CD4-positive, alpha-beta T cell (primary cell): Measurements from ENCODE around the gene COL6A2. TPM values are rescaled to one million over a fixed set of nuclear protein-coding genes. Genes with fewer than 3 reads are reported as not detected.
A peak's percentile ranks its signal among the peaks of the same experiment; 100 is the strongest.
"Not testable (repeated sequence)": the region's sequence is repeated elsewhere in the genome, so short reads cannot be mapped to it uniquely, and the experiment has no call there.

Experiments
- ATAC-seq: fragments of 200-7000 bp; cut with Tn5 transposase; one replicate; pipeline ENCODE4 v1.10.0; 2022; ENCODE audit warnings: mild to moderate bottlenecking; ENCODE audit not compliant: poor library complexity
- CTCF ChIA-PET: fragments of 350-600 bp; sonication (Branson Sonifier 250); formaldehyde crosslinking; loops from one replicate; lab custom pipeline; 2021; ENCODE audit warnings: antibody characterized with exemption, inconsistent platforms; lab: Charles Lee
- POLR2A ChIA-PET: fragments of 350-600 bp; sonication (Branson Sonifier 250); formaldehyde crosslinking; loops from one replicate; lab custom pipeline; 2021; ENCODE audit warnings: antibody characterized with exemption, inconsistent platforms; lab: Charles Lee
- DNase-seq, 14 experiments: peaks; one replicate each; pipeline ENCODE4 v3.0.0-alpha.2; 2013 to 2020; ENCODE audit warnings: mixed read lengths in 2 of 14
- H3K27ac ChIP-seq, 2 donors: one replicate each; pipeline versions ENCODE4 v1.5.1 to v1.7.0; 2013; ENCODE audit warnings: low read length in 2 of 2, low read depth in 1 of 2, mild to moderate bottlenecking in 1 of 2
- H3K27me3 ChIP-seq, 2 experiments: 1 replicate in 1 of 2; 2 replicates in 1 of 2; pipeline versions ENCODE4 v1.6.1 to v1.7.0; 2013; ENCODE audit warnings: low read length in 2 of 2, control low read depth in 1 of 2, mild to moderate bottlenecking in 1 of 2, moderate library complexity in 1 of 2; ENCODE audit not compliant: insufficient read depth in 2 of 2, control insufficient read depth in 1 of 2
- H3K36me3 ChIP-seq: one replicate; pipeline ENCODE4 v1.6.1; 2013; ENCODE audit warnings: low read length, control low read depth; ENCODE audit not compliant: insufficient read depth
- H3K4me1 ChIP-seq: one replicate; pipeline ENCODE4 v1.6.1; 2013; ENCODE audit warnings: low read length, control low read depth; ENCODE audit not compliant: insufficient read depth
- H3K4me3 ChIP-seq: one replicate; pipeline ENCODE4 v1.5.1; 2013; ENCODE audit warnings: mild to moderate bottlenecking, low read length, moderate library complexity
- H3K9me3 ChIP-seq, 2 experiments: 1 replicate in 1 of 2; 2 replicates in 1 of 2; pipeline versions ENCODE4 v1.6.1 to v1.7.0; 2013; ENCODE audit warnings: low read length in 2 of 2, mild to moderate bottlenecking in 2 of 2, control low read depth in 1 of 2, moderate library complexity in 1 of 2; ENCODE audit not compliant: control insufficient read depth in 1 of 2, insufficient read depth in 1 of 2
- H3K27ac Mint-ChIP-seq: one replicate; pipeline ENCODE4 v1.8.0; 2020; ENCODE audit warnings: mixed read lengths
- H3K27me3 Mint-ChIP-seq: one replicate; pipeline ENCODE4 v1.8.0; 2021; ENCODE audit warnings: mixed read lengths
- H3K36me3 Mint-ChIP-seq: one replicate; pipeline ENCODE4 v1.8.0; 2021; ENCODE audit warnings: low read depth, mixed read lengths
- H3K4me1 Mint-ChIP-seq: one replicate; pipeline ENCODE4 v1.8.0; 2021; ENCODE audit warnings: low read depth, mixed read lengths
- H3K4me3 Mint-ChIP-seq: one replicate; pipeline ENCODE4 v1.8.0; 2020; ENCODE audit warnings: mild to moderate bottlenecking, mixed read lengths
- H3K9me3 Mint-ChIP-seq: one replicate; pipeline ENCODE4 v1.8.0; 2020; ENCODE audit warnings: mixed read lengths
- CTCF ChIP-seq: fragments of 200-600 bp; IDR thresholded peaks from one replicate; pipeline ENCODE4 v1.8.0; 2022; ENCODE audit warnings: antibody characterized with exemption, mild to moderate bottlenecking
- intact Hi-C, 2 experiments: fragments of 100-400 bp; cut with DNase I in 1 of 2; cut with micrococcal nuclease in 1 of 2; formaldehyde crosslinking; loops; one replicate each; pipeline versions ENCODE4 v1.15.1 to v1.9.0; 2023 to 2025; cut with DNase I, micrococcal nuclease
- total RNA-seq, 174 experiments: library from RNA in 2 of 174; stranded (reverse) in 2 of 174; gene quantifications; one replicate each; pipeline ENCODE4 v1.2.3 and lab custom pipeline; 2021 to 2026

The COL6A2 gene
- total RNA-seq, 2 experiments from 2014 or later: 24.1 to 26.4 TPM

- no peak overlapping the region for H3K27ac Mint-ChIP-seq
- DNase-seq: peak in 1 of 14 experiments; percentile 16
- CTCF ChIA-PET: no interaction called here
These were observed 74.3 kb downstream of the COL6A2 start for GRCh38 chr21:46171996-46172862.

GRCh38 chr21:46172863-46173528 lies 75.1 kb downstream of the COL6A2 start:
- DNase-seq: peak in 1 of 14 experiments; percentile 8
- no peaks in the 10 kb centered on the region for H3K36me3 ChIP-seq
- no peak overlapping the region for H3K27ac ChIP-seq
- Mint-ChIP-seq H3K4me3 (no peak overlapping the region), H3K27ac (no peak overlapping the region), H3K4me1 (peaks cover 6% of the 10 kb centered on the region), H3K36me3 (no peaks in the 10 kb centered on the region), H3K27me3 (no peaks in the 10 kb centered on the region), H3K9me3 (peaks cover 9% of the 10 kb centered on the region)
- H3K27me3 ChIP-seq: no peaks in the 10 kb centered on the region
- ChIA-PET POLR2A (no interaction called here), CTCF (no interaction called here)
- peaks cover 6% of the 10 kb centered on the region for H3K4me1 ChIP-seq
- ATAC-seq: no peak
- peaks cover 13 to 27% of the 10 kb centered on the region in 2 experiments for H3K9me3 ChIP-seq
- intact Hi-C loops: no loop called here
- H3K4me3 ChIP-seq: no peak overlapping the region
- TF ChIP-seq CTCF: no peak

More at GRCh38 chr21:46171996-46172862, 74.3 kb downstream of the COL6A2 start:
- no peaks in the 10 kb centered on the region for H3K27me3 Mint-ChIP-seq
- no peaks in the 10 kb centered on the region for H3K36me3 Mint-ChIP-seq
- no peaks in the 10 kb centered on the region for H3K27me3 ChIP-seq
- no peak overlapping the region for H3K4me3 ChIP-seq
- H3K27ac ChIP-seq: no peak overlapping the region
- peaks cover 9% of the 10 kb centered on the region for H3K9me3 Mint-ChIP-seq
- peaks cover 6% of the 10 kb centered on the region for H3K4me1 Mint-ChIP-seq
- no peaks in the 10 kb centered on the region for H3K36me3 ChIP-seq
- peaks cover 13 to 27% of the 10 kb centered on the region in 2 experiments for H3K9me3 ChIP-seq
- H3K4me1 ChIP-seq: peaks cover 6% of the 10 kb centered on the region
- intact Hi-C loops: no loop called here
- no peak overlapping the region for H3K4me3 Mint-ChIP-seq
- POLR2A ChIA-PET: no interaction called here
- no peak for ATAC-seq
- no peak for TF ChIP-seq CTCF

- H3K9me3 ChIP-seq: peaks cover 13 to 27% of the 10 kb centered on the region in 2 experiments
- Mint-ChIP-seq H3K36me3 (no peaks in the 10 kb centered on the region), H3K27ac (no peak overlapping the region), H3K27me3 (no peaks in the 10 kb centered on the region), H3K4me3 (no peak overlapping the region), H3K4me1 (peaks cover 6% of the 10 kb centered on the region), H3K9me3 (peaks cover 9% of the 10 kb centered on the region)
- H3K27ac ChIP-seq: no peak overlapping the region
- ATAC-seq (no peak), DNase-seq (peak in 1 of 14 experiments; percentile 10)
- POLR2A ChIA-PET: no interaction called here
- intact Hi-C loops: no loop called here
- H3K27me3 ChIP-seq: no peaks in the 10 kb centered on the region
- TF ChIP-seq CTCF: no peak
- CTCF ChIA-PET: no interaction called here
- H3K4me3 ChIP-seq: no peak overlapping the region
- H3K4me1 ChIP-seq: peaks cover 6% of the 10 kb centered on the region
- H3K36me3 ChIP-seq: no peaks in the 10 kb centered on the region
These were observed 75.7 kb downstream of the COL6A2 start for GRCh38 chr21:46173573-46173972.

GRCh38 chr21:46176443-46177129 lies 78.7 kb downstream of the COL6A2 start:
- POLR2A ChIA-PET, ATAC-seq, H3K9me3 Mint-ChIP-seq, H3K36me3 Mint-ChIP-seq, CTCF ChIA-PET, H3K4me3 Mint-ChIP-seq, H3K4me1 Mint-ChIP-seq, H3K27ac ChIP-seq, intact Hi-C loops, H3K27ac Mint-ChIP-seq, H3K27me3 ChIP-seq, H3K36me3 ChIP-seq, H3K4me3 ChIP-seq, H3K4me1 ChIP-seq, DNase-seq, H3K27me3 Mint-ChIP-seq: not testable (repeated sequence)
- H3K9me3 ChIP-seq: peaks cover 13 to 22% of the 10 kb centered on the region in 2 experiments
